GM12872 (cell line): Measurements from ENCODE around the gene PTPRH.

Source experiments
- CTCF ChIP-seq: IDR thresholded peaks from 3 replicates; pipeline ENCODE4 v1.5.1; 2011; ENCODE audit warnings: low read depth, mild to moderate bottlenecking, low read length, moderate library complexity; ENCODE audit not compliant: insufficient read depth

Gene PTPRH

GRCh38 chr19:55133639-55134444 is 75.5 kb downstream of the PTPRH start:
- TF ChIP-seq CTCF = no peak

- TF ChIP-seq CTCF = peak; percentile 39; the same call in 2 of the 3 replicates
Observed at GRCh38 chr19:55132453-55133129, 76.7 kb downstream of the PTPRH start.

DNA sequence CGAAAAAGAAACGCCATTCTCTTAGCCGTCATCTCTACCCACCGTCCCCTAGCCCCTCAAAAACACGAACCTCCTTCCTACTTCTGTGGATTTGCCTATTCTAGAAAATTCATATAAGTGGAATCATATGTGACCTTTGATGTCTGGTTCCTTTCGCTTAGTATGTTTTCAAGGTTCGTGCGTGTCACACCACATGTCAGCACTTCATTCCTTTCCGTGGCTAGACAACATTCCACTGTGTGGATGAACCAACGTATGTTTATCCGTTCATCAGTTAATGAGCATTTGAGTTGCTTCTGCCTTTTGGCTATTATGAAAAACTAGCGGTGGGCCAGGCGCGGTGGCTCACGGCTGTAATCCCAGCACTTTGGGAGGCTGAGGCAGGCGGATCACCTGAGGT is 77.9 kb downstream of the PTPRH start:
- no peak for TF ChIP-seq CTCF
